Esophagus muscularis mucosa (tissue), 4 donors: ENCODE data around the gene URB1. TPM values are rescaled to one million over a fixed set of nuclear protein-coding genes. Genes with fewer than 3 reads are reported as not detected.

Source experiments
- DNase-seq: peaks from one replicate; pipeline ENCODE4 v3.0.0-alpha.2; 2017; ENCODE audit errors: extremely low spot score
- H3K27ac ChIP-seq, 4 donors: fragments of 200-600 bp; sonication (generic); replicated peaks in 1 of 4; 1 replicate in 3 of 4; 2 replicates in 1 of 4; pipeline ENCODE4 v1.5.1; 2016 to 2019; ENCODE audit warnings: mild to moderate bottlenecking in 1 of 4
- H3K27me3 ChIP-seq, 4 donors: fragments of 200-600 bp; sonication (generic); one replicate each; pipeline versions ENCODE4 v1.5.1 to v1.6.0; 2016 to 2019
- H3K36me3 ChIP-seq, 4 donors: fragments of 200-600 bp; sonication (generic); one replicate each; pipeline ENCODE4 v1.5.1; 2016 to 2019
- H3K4me1 ChIP-seq, 4 donors: fragments of 200-600 bp; sonication (generic); one replicate each; pipeline ENCODE4 v1.5.1; 2016 to 2019
- H3K4me3 ChIP-seq, 4 donors: fragments of 200-600 bp; sonication (generic); 1 replicate in 2 of 4; 2 replicates in 2 of 4; pipeline ENCODE4 v1.5.1; 2016 to 2019; ENCODE audit warnings: mild to moderate bottlenecking in 4 of 4, moderate library complexity in 1 of 4
- H3K9me3 ChIP-seq, 4 donors: fragments of 200-600 bp; sonication (generic); 1 replicate in 3 of 4; 2 replicates in 1 of 4; pipeline ENCODE4 v1.5.1; 2016 to 2019
- EP300 ChIP-seq: sonication (generic); formaldehyde crosslinking; IDR thresholded peaks from one replicate; pipeline ENCODE4 v1.6.1; 2017; ENCODE audit warnings: antibody characterized with exemption
- POLR2A ChIP-seq: fragments of 450-650 bp; IDR thresholded peaks from one replicate; pipeline ENCODE4 v1.6.1; 2017; ENCODE audit warnings: antibody characterized with exemption, moderate library complexity, mild to moderate bottlenecking, low read depth
- POLR2AphosphoS5 ChIP-seq, 2 donors: sonication (generic); formaldehyde crosslinking; IDR thresholded peaks; one replicate each; pipeline ENCODE4 v1.6.1; 2017; ENCODE audit warnings: antibody characterized with exemption in 2 of 2
- WGBS: methylation state at CpG from one replicate; pipeline ENCODE4 v1.1.5; 2018; 5-methylcytosine and 5-hydroxymethylcytosine counted together
- intact Hi-C: fragments of 100-400 bp; cut with DNase I; formaldehyde crosslinking; loops from one replicate; pipeline ENCODE4 v1.15.1; 2023
- total RNA-seq, 4 donors: library from RNA; depleted of rRNA; stranded (reverse); fragments of >200 nt; gene quantifications; one replicate each; pipeline versions ENCODE4 v1.1.0 to v1.2.1, GENCODE V29; 2016
- TF ChIP-seq, protein P1 (sequence below), 3 experiments: fragments of 200-600 bp in 2 of 3; fragments of 450-650 bp in 1 of 3; sonication (generic) in 2 of 3; IDR thresholded peaks; one replicate each; pipeline ENCODE4 v1.5.1; 2017 to 2019; ENCODE audit warnings: antibody characterized with exemption in 3 of 3, mild to moderate bottlenecking in 2 of 3, moderate library complexity in 1 of 3

The URB1 gene
- total RNA-seq, 4 donors from 2014 or later, result 14.1 to 31.0 (median 22.4) TPM

DNA sequence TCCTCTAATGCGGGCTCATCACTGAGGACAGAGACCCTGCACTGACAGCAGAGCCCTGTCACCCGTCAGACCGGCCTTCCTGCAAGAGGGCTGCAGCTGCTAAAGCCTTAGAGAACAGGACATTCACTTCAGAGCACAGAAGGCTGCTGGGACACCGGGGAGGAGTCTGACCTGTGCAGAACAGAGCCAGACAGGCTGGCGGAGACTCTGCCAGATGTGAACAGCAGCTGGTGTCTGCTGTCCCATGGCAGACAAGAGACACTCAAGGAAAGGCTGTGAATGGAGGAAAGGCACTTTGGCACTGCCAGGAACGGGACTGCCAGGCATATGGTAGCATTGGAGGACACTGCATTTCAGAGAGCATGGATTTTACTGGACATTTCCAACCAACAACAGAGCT is 72.8 kb downstream of the URB1 start:
- Histone ChIP-seq H3K27me3 (no peaks in the 10 kb centered on the region), H3K36me3 (peaks cover 82 to 100% (median 98%) of the 10 kb centered on the region in 4 donors), H3K4me3 (no peak overlapping the region), H3K27ac (no peak overlapping the region), H3K4me1 (peaks cover 0 to 7% (median 0%) of the 10 kb centered on the region in 4 donors), H3K9me3 (no peaks in the 10 kb centered on the region)
- 92% methylated on average over 5 of the region's 6 CpGs for WGBS
- no peak for DNase-seq
- intact Hi-C loops, result no loop called here
- TF ChIP-seq EP300 (no peak), POLR2AphosphoS5 (IDR thresholded peaks at IDR 0.05) (no peak), POLR2A (no peak)
- TF ChIP-seq, protein P1, sequence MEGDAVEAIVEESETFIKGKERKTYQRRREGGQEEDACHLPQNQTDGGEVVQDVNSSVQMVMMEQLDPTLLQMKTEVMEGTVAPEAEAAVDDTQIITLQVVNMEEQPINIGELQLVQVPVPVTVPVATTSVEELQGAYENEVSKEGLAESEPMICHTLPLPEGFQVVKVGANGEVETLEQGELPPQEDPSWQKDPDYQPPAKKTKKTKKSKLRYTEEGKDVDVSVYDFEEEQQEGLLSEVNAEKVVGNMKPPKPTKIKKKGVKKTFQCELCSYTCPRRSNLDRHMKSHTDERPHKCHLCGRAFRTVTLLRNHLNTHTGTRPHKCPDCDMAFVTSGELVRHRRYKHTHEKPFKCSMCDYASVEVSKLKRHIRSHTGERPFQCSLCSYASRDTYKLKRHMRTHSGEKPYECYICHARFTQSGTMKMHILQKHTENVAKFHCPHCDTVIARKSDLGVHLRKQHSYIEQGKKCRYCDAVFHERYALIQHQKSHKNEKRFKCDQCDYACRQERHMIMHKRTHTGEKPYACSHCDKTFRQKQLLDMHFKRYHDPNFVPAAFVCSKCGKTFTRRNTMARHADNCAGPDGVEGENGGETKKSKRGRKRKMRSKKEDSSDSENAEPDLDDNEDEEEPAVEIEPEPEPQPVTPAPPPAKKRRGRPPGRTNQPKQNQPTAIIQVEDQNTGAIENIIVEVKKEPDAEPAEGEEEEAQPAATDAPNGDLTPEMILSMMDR (IDR thresholded peaks at IDR 0.05), result no peak

DNA sequence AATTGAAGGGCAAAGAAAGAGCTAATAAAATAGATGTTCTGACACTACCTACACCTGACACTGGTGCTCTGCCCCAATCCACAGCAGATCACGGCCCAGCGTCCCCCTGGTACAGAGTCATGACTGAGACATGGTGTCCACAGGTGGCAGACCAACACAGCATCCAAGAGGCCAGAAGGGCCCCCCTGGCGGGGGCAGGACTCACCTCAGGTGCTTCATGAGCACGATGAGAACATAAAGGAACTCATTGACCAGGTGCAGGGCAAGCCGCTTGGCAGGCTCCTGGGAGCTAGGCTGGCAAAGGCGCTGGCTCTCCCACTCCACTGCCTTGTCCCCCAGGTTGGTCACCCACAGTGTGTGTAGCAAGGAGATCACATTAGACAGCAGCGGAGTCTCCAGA is 73.8 kb downstream of the URB1 start:
- TF ChIP-seq EP300 (no peak), POLR2A (no peak), POLR2AphosphoS5 (IDR thresholded peaks at IDR 0.05) (no peak)
- TF ChIP-seq, protein P1 (IDR thresholded peaks at IDR 0.05), result no peak
- Histone ChIP-seq H3K4me1 (peaks cover 0 to 5% (median 0%) of the 10 kb centered on the region in 4 donors), H3K36me3 (peaks cover 83 to 100% (median 98%) of the 10 kb centered on the region in 4 donors), H3K9me3 (no peaks in the 10 kb centered on the region), H3K27me3 (no peaks in the 10 kb centered on the region), H3K4me3 (no peak overlapping the region), H3K27ac (no peak overlapping the region)
- no peak for DNase-seq
- WGBS, result 86% methylated on average over 4 of the region's 7 CpGs
- intact Hi-C loops, result no loop called here

- TF ChIP-seq EP300 (no peak), POLR2AphosphoS5 (IDR thresholded peaks at IDR 0.05) (no peak), POLR2A (no peak)
- TF ChIP-seq, protein P1 (IDR thresholded peaks at IDR 0.05), result no peak
- Histone ChIP-seq H3K9me3 (no peaks in the 10 kb centered on the region), H3K4me3 (no peak overlapping the region), H3K4me1 (peaks cover 0 to 5% (median 1%) of the 10 kb centered on the region in 4 donors), H3K27ac (no peak overlapping the region), H3K36me3 (peaks cover 74 to 100% (median 90%) of the 10 kb centered on the region in 4 donors), H3K27me3 (no peaks in the 10 kb centered on the region)
- intact Hi-C loops, result no loop called here
- WGBS, result 93% methylated on average over 8 of the region's 9 CpGs
- no peak for DNase-seq
Observed at GRCh38 chr21:32317726-32318125, 75.1 kb downstream of the URB1 start.

DNA sequence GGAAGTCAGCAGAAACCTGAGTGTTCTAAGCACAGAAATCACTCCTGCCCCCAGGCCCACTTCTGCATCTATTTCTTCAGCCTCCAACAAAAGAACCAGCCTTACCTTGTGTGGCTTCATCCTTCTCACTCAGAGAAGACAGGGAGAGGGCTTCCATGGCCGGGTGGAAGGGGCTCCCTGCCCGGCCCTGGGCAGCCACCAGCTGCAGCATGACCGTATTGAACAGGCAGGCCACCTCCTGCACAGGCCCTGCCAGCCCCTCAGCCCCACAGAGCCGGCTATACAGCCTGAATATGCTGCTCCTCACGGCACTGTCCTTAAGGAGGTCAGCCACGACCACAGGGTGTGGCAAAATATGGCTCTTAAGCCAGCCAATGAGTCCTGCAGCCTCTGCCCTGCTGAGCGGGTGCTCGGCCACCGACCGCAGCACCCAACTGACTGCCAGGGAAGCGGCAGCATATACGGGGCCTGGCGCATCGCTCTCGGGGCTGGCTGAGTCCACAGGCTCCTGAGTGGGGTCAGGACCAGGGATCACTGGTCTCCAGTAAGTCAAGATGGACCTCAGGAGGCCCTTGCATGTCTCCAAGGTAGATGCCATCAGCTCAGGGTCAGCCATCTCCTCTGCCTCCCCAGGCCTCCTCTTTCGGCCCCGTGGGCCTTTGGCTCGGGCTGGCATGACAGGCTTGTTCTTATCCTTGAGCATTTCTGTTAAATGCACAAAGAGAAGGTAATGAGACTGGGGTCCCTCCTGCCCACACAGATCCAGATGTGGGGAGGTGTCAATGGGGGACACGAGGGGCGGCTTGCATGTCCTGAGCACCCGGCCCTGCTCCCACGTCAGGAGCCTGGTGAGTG is 76.2 kb downstream of the URB1 start:
- Histone ChIP-seq H3K27me3 (no peaks in the 10 kb centered on the region), H3K4me3 (no peak overlapping the region), H3K9me3 (no peaks in the 10 kb centered on the region), H3K4me1 (peaks cover 0 to 7% (median 3%) of the 10 kb centered on the region in 4 donors), H3K36me3 (peaks cover 63 to 100% (median 89%) of the 10 kb centered on the region in 4 donors), H3K27ac (no peak overlapping the region)
- intact Hi-C loops, result no loop called here
- WGBS, result 93% methylated on average over 3 of the region's 22 CpGs
- DNase-seq, result no peak
- TF ChIP-seq POLR2AphosphoS5 (IDR thresholded peaks at IDR 0.05) (no peak), POLR2A (no peak), EP300 (no peak)
- TF ChIP-seq, protein P1 (IDR thresholded peaks at IDR 0.05), result no peak
